Spleen (tissue), 11 donors: ENCODE results near the gene FGF14. TPM values are rescaled to one million over a fixed set of nuclear protein-coding genes. Genes with fewer than 3 reads are reported as not detected.

Experiments
- DNase-seq: peaks from one replicate; pipeline ENCODE4 v3.0.0-alpha.2; 2020
- H3K27ac ChIP-seq, 8 donors: fragments of 200-600 bp; sonication (generic) in 7 of 8; 1 replicate in 4 of 8; 2 replicates in 4 of 8; pipeline versions ENCODE4 v1.5.0 to v1.8.0; 2016 to 2021; ENCODE audit warnings: inconsistent platforms in 4 of 8, mild to moderate bottlenecking in 4 of 8, moderate library complexity in 1 of 8
- H3K27me3 ChIP-seq, 7 donors: fragments of 200-600 bp; sonication (generic) in 6 of 7; replicated peaks in 1 of 7; 1 replicate in 4 of 7; 2 replicates in 3 of 7; pipeline versions ENCODE4 v1.5.0 to v1.8.0; 2016 to 2021; ENCODE audit warnings: inconsistent platforms in 3 of 7, mild to moderate bottlenecking in 1 of 7
- H3K36me3 ChIP-seq, 6 donors: fragments of 200-600 bp; sonication (generic) in 5 of 6; 1 replicate in 4 of 6; 2 replicates in 2 of 6; pipeline versions ENCODE4 v1.5.0 to v1.8.0; 2016 to 2021; ENCODE audit warnings: inconsistent platforms in 2 of 6
- H3K4me1 ChIP-seq, 6 donors: fragments of 200-600 bp; sonication (generic) in 5 of 6; 1 replicate in 3 of 6; 2 replicates in 3 of 6; pipeline versions ENCODE4 v1.5.0 to v1.8.0; 2016 to 2021; ENCODE audit warnings: inconsistent platforms in 3 of 6
- H3K4me3 ChIP-seq, 8 donors: fragments of 200-600 bp; sonication (generic) in 7 of 8; 1 replicate in 4 of 8; 2 replicates in 4 of 8; pipeline versions ENCODE4 v1.5.0 to v1.8.0; 2016 to 2021; ENCODE audit warnings: inconsistent platforms in 4 of 8, mild to moderate bottlenecking in 4 of 8, moderate library complexity in 2 of 8
- H3K9me3 ChIP-seq, 8 donors: fragments of 200-600 bp; sonication (generic) in 7 of 8; 1 replicate in 4 of 8; 2 replicates in 4 of 8; pipeline versions ENCODE4 v1.5.0 to v1.8.0; 2016 to 2021; ENCODE audit warnings: inconsistent platforms in 4 of 8
- POLR2A ChIP-seq, 3 donors: fragments of 450-650 bp; IDR thresholded peaks; one replicate each; pipeline ENCODE4 v1.5.1; 2017; ENCODE audit warnings: antibody characterized with exemption in 3 of 3, mild to moderate bottlenecking in 1 of 3
- POLR2AphosphoS5 ChIP-seq, 3 donors: sonication (generic); formaldehyde crosslinking; IDR thresholded peaks; one replicate each; pipeline ENCODE4 v1.5.1; 2017; ENCODE audit warnings: antibody characterized with exemption in 3 of 3
- WGBS, 5 donors: extraction: QIAGEN DNeasy Blood & Tissue Kit in 3 of 5; methylation state at CpG; one replicate each; pipeline versions ENCODE4 v1.1.5 to v1.1.7; 2013 to 2018; 5-methylcytosine and 5-hydroxymethylcytosine counted together
- intact Hi-C: fragments of 100-400 bp; cut with DNase I; formaldehyde crosslinking; loops from one replicate; pipeline ENCODE4 v1.15.0; 2023; ENCODE audit warnings: low total_unique reads
- polyA plus RNA-seq, 3 donors: library from polyadenylated mRNA; stranded (reverse); fragments of 200-250 nt; gene quantifications; one replicate each; pipeline ENCODE4 v1.2.1, GENCODE V29; 2013
- total RNA-seq, 7 donors: library from RNA; depleted of rRNA in 3 of 7; stranded (reverse); fragments of >200 nt in 3 of 7; fragmentation: NEBNext Ultra II Directional in 4 of 7; extraction: Animal tissue kit (Norgen Biotek cat#: 25700) in 4 of 7; gene quantifications; one replicate each; pipeline versions ENCODE4 v1.1.0 to v1.2.1, GENCODE V29; 2016 to 2021
- TF ChIP-seq, protein P1 (sequence below), 11 experiments: fragments of 200-600 bp in 7 of 11; fragments of 450-650 bp in 4 of 11; sonication (generic) in 4 of 11; IDR thresholded peaks in 8 of 11; conservative IDR thresholded peaks in 3 of 11; 1 replicate in 7 of 11; 2 replicates in 4 of 11; pipeline versions ENCODE4 v1.4.0 to v1.8.0; 2016 to 2021; ENCODE audit warnings: antibody characterized with exemption in 11 of 11, inconsistent platforms in 4 of 11, mild to moderate bottlenecking in 1 of 11
- donor health status: healthy with polysubstance abuse.
- donor health status: DM: no; HTN: no; CAD: no; lungs with moderate emphysema.
- donor health status: DM: no; HTN: no; CAD: no.
- donor health status: Bipolar disorder and iron deficiency.
- donor health status: healthy.
- donor health status: DM: no; HTN: no; CAD: no.
- donor health status: DM: yes; HTN: yes; CAD: no.

Gene FGF14
- total and polyA plus RNA-seq, 10 donors = 0.03 to 1.1 (median 0.05) TPM; not detected in 3

DNA sequence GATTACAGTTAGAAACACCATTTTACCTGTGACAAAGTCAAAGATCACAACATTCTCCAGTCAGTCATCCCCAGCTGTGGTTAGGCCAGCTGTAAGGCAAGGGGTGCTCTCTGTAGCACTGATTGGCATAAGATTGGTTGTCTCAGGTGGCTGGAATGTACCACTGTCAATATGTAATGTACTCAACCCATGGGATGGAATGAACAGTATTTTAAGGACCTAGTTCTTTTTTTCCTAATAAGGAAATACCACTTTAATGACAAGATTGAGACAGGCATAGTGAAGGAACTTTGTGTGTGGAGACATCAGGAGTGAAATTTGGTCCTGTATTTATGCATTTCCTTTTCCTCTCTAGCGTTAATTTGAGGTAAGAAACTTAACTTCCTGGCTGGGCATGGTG is 638.7 kb downstream of the FGF14 start:
- no peaks in the 10 kb centered on the region for H3K4me1 ChIP-seq
- no peak overlapping the region for H3K4me3 ChIP-seq
- TF ChIP-seq POLR2A (IDR thresholded peaks at IDR 0.05) = no peak
- TF ChIP-seq, protein P1, sequence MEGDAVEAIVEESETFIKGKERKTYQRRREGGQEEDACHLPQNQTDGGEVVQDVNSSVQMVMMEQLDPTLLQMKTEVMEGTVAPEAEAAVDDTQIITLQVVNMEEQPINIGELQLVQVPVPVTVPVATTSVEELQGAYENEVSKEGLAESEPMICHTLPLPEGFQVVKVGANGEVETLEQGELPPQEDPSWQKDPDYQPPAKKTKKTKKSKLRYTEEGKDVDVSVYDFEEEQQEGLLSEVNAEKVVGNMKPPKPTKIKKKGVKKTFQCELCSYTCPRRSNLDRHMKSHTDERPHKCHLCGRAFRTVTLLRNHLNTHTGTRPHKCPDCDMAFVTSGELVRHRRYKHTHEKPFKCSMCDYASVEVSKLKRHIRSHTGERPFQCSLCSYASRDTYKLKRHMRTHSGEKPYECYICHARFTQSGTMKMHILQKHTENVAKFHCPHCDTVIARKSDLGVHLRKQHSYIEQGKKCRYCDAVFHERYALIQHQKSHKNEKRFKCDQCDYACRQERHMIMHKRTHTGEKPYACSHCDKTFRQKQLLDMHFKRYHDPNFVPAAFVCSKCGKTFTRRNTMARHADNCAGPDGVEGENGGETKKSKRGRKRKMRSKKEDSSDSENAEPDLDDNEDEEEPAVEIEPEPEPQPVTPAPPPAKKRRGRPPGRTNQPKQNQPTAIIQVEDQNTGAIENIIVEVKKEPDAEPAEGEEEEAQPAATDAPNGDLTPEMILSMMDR (IDR thresholded peaks at IDR 0.05 in 8 of 11, conservative IDR thresholded peaks at IDR 0.05 in 3 of 11) = no peak
- TF ChIP-seq POLR2AphosphoS5 (IDR thresholded peaks at IDR 0.05) = no peak
- 5 to 29% (median 18%) methylated on average over 1 of the region's 1 CpG for WGBS, 5 donors
- intact Hi-C loops = no loop called here
- DNase-seq = no peak
- H3K27me3 ChIP-seq = peaks cover 0 to 8% (median 0%) of the 10 kb centered on the region in 7 donors
- no peak overlapping the region for H3K27ac ChIP-seq
- no peaks in the 10 kb centered on the region for H3K9me3 ChIP-seq
- H3K36me3 ChIP-seq = no peaks in the 10 kb centered on the region

DNA sequence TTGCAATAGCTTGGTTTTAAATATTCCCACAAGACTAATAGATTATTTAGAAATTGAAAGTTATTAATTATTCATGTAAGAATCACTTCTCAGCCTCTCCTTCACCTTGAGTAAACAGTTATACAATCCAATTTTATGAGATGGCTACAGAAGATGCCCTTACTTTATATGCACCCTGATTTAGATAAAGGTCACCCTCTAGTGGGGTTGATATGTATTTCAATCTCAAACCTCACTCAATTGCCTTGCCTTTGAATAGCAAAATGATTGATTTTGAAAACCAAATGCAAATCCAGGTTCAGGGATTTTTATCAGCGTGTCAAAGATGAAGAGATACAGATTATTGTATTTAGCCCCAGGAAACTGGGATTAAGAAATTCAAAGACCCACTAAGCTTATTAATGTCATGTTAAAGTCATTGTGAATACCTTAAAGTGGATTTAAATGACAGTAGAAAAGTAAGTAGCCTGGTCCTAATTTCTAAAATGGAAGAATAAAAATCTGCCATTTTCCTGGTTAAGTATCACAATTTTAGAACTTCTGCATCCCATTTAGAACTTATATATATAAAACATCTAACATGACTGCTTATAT is 644.3 kb downstream of the FGF14 start:
- no peak overlapping the region for H3K4me3 ChIP-seq
- TF ChIP-seq POLR2AphosphoS5 (IDR thresholded peaks at IDR 0.05) = no peak
- TF ChIP-seq, protein P1 (IDR thresholded peaks at IDR 0.05 in 8 of 11, conservative IDR thresholded peaks at IDR 0.05 in 3 of 11) = peak in 7 of 11 experiments; percentile 12 to 53 (median 42)
- TF ChIP-seq POLR2A (IDR thresholded peaks at IDR 0.05) = no peak
- 0 to 13% (median 8%) methylated on average over 1 of the region's 1 CpG for WGBS, 5 donors
- H3K4me1 ChIP-seq = no peaks in the 10 kb centered on the region
- no peaks in the 10 kb centered on the region for H3K9me3 ChIP-seq
- DNase-seq = no peak
- no peaks in the 10 kb centered on the region for H3K36me3 ChIP-seq
- H3K27ac ChIP-seq = no peak overlapping the region
- intact Hi-C loops = loop anchor here (5.0 kb wide), 1 partner anchor 240 kb away; no protein-coding TSS in a partner anchor
- H3K27me3 ChIP-seq = peaks cover 0 to 9% (median 0%) of the 10 kb centered on the region in 7 donors

DNA sequence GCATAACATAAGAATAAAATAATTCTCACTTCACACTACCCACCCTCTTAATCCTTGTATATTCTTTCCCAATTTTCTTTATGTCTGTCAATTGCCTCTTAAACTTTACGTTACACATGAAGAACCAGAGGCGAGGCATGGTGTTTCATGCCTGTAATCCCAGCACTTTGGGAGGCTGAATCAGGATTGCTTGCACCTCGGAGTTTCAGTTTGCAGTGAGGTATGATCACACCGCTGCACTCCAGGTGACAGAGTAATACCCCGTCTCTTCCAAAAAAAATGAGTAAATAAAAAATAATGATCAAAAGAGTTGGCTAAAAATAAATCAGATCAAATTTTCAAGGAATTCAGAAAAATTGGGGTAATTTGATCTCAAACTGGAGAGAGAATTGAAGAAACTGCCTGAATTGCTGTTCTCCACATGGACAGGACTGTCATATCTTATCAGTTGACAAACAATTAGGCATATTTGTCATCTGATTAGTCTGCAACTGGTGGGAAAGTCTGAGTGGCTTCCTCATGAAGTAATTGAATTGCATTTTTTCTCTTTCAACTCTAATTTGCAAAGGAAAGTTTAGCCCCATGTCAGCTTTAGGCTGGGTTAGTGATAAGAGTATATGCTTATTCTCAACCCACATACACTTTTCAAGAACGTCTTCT is 646.5 kb downstream of the FGF14 start:
- H3K9me3 ChIP-seq = no peaks in the 10 kb centered on the region
- WGBS, 5 donors = 77 to 82% (median 79%) methylated on average over 6 of the region's 6 CpGs
- no peaks in the 10 kb centered on the region for H3K36me3 ChIP-seq
- no peak for DNase-seq
- intact Hi-C loops = loop anchor here (5.0 kb wide), 1 partner anchor 238 kb away; no protein-coding TSS in a partner anchor
- no peak overlapping the region for H3K4me3 ChIP-seq
- H3K4me1 ChIP-seq = no peaks in the 10 kb centered on the region
- peaks cover 0 to 8% (median 0%) of the 10 kb centered on the region in 7 donors for H3K27me3 ChIP-seq
- H3K27ac ChIP-seq = no peak overlapping the region
- TF ChIP-seq, protein P1 (IDR thresholded peaks at IDR 0.05 in 8 of 11, conservative IDR thresholded peaks at IDR 0.05 in 3 of 11) = no peak
- TF ChIP-seq POLR2AphosphoS5 (IDR thresholded peaks at IDR 0.05) (no peak), POLR2A (IDR thresholded peaks at IDR 0.05) (no peak)

DNA sequence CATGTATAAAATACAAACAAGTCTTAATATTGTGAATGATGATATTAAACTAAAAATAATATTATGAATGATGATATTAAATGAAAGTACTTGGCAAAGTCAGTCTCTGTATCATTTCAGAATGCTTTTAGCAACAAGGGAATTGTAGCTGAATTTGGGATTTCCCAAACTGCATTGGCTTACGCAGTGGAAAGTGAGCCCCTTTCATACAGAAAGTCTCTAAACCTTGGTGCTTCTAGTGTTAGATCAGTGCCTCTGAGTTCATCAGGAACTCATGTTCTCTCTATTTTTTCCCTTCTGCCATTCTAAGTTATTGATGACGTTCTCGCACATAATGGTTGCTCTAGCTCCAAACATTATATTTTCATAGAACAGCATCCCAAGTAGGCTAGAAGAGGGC is 649.4 kb downstream of the FGF14 start:
- Histone ChIP-seq H3K4me1 (no peaks in the 10 kb centered on the region), H3K4me3 (no peak overlapping the region), H3K27me3 (peaks cover 0 to 5% (median 0%) of the 10 kb centered on the region in 7 donors), H3K27ac (no peak overlapping the region), H3K9me3 (no peaks in the 10 kb centered on the region), H3K36me3 (no peaks in the 10 kb centered on the region)
- intact Hi-C loops = no loop called here
- 81 to 93% (median 87%) methylated on average over 3 of the region's 3 CpGs for WGBS, 5 donors
- TF ChIP-seq POLR2A (IDR thresholded peaks at IDR 0.05) (no peak), POLR2AphosphoS5 (IDR thresholded peaks at IDR 0.05) (no peak)
- TF ChIP-seq, protein P1 (IDR thresholded peaks at IDR 0.05 in 8 of 11, conservative IDR thresholded peaks at IDR 0.05 in 3 of 11) = no peak
- no peak for DNase-seq
